DMS 273 (cell line): ENCODE data around the gene PPP2R5B.
"Not testable (repeated sequence)": the region's sequence is repeated elsewhere in the genome, so short reads cannot be mapped to it uniquely, and the experiment has no call there.

Experiments
- DNase-seq: peaks from one replicate; lab custom pipeline; 2025; ENCODE audit not compliant: unreplicated experiment; lab: John Stamatoyannopoulos, UW

PPP2R5B gene

DNA sequence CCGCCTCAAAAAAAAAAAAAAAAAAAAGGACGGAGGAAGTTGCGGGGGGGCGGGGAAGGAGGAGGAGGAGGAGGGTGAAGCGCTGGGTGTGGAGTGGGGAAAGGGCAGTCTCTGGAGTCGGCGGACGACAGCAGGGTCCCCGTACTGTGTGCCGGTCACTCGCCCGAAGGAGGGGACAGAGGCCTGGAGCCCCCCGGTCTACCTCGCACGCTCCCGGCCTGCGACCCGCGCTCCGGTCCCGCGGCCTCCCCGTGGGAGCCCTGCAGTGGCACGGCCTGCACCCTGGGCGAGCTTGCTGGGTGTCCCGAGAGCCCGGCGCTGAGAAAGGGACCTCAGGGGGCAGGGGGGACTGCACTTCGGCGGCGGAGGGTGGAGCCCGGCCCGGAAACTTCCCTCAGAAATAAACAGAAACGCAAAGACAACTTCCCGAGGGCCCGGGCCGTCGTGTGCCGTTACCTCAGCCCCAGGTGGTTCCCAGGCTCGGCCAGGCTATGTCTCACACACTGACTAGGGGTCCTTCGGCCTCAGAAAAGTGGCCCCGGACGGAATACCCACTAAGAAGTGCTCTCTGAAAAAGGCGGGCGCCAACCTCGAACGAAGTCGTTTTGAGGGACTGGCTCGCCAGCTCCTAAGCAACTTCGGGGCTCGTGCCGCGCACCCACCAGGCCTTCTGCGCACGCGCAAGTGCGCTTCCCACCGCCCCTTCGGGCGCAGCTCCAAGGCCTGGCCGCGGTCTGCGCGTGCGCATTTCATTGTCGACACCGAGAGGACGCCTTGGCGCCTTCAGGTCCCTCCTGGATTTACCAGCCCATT is 47.1 kb downstream of the PPP2R5B start, which contains the start of gene MAJIN:
TSS of gene MAJIN (minus strand) at position 688 of the 813 bp plus-strand sequence. CDS start 12,703 bp downstream, outside the sequence.
- DNase-seq = no peak

GRCh38 chr11:64974124-64974523 is 49.6 kb downstream of the PPP2R5B start:
- no peak for DNase-seq

GRCh38 chr11:64976651-64977050 is 52.2 kb downstream of the PPP2R5B start:
- no peak for DNase-seq

GRCh38 chr11:64983339-64983738 is 58.9 kb downstream of the PPP2R5B start:
- not testable (repeated sequence) for DNase-seq
